ENCODE data around the gene FHAD1. TPM values are rescaled to one million over a fixed set of nuclear protein-coding genes. Genes with fewer than 3 reads are reported as not detected.
A peak's percentile ranks its signal among the peaks of the same experiment; 100 is the strongest.

FHAD1 gene
- total RNA-seq, 6 donors from 2014 or later: 2.0 to 45.8 (median 12.5) TPM

DNA sequence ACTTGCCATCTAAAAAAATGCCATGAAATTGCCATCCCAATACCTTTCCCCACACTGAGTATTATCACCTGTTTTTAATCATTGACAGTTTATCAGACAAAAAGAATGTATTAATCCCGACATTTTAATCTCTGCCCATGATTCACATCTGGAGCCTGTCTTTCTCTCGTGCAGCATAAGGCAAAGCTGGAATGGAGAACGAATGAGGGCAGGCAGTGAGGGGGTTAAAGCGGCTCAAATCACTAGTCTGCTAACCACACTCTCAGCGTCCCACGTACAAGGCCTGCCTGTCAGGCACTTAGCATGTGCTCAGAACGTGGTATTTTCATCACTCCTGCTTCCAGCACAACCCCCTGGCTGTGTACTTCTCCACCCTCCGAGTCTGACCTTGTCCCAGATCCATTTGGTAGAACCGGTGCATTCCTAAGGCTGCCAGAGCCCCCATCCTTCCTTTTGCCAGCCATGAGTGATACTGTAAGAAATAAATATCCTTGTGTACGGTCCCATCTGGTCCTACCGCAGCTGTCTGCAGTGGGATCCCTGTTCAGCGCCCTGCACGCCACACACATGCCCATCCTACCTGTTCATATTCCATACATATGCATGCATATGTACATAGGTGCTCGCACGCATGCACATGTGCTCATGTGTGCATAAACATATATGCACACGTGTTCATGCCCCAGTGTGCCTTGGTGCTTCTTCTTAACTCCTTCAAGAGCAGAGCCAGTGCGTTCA lies 34.6 kb upstream of the FHAD1 start:
- DNase-seq (no peak), ATAC-seq (ENCODE audit: low FRiP score in 2 of 2) (no peak)
- TF ChIP-seq POLR2A (IDR thresholded peaks at IDR 0.05): no peak
- no peak for TF ChIP-seq EP300 (IDR thresholded peaks at IDR 0.05)
- TF ChIP-seq, protein P1, sequence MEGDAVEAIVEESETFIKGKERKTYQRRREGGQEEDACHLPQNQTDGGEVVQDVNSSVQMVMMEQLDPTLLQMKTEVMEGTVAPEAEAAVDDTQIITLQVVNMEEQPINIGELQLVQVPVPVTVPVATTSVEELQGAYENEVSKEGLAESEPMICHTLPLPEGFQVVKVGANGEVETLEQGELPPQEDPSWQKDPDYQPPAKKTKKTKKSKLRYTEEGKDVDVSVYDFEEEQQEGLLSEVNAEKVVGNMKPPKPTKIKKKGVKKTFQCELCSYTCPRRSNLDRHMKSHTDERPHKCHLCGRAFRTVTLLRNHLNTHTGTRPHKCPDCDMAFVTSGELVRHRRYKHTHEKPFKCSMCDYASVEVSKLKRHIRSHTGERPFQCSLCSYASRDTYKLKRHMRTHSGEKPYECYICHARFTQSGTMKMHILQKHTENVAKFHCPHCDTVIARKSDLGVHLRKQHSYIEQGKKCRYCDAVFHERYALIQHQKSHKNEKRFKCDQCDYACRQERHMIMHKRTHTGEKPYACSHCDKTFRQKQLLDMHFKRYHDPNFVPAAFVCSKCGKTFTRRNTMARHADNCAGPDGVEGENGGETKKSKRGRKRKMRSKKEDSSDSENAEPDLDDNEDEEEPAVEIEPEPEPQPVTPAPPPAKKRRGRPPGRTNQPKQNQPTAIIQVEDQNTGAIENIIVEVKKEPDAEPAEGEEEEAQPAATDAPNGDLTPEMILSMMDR (IDR thresholded peaks at IDR 0.05): no peak
- no peak for TF ChIP-seq POLR2AphosphoS5 (IDR thresholded peaks at IDR 0.05)
- 77% methylated on average over 16 to 17 of the region's 17 CpGs for whole genome bisulfite sequencing, 2 donors
- Histone ChIP-seq H3K4me1 (peaks cover 16 to 52% (median 29%) of the 10 kb centered on the region in 4 donors), H3K36me3 (peaks cover 0 to 10% (median 2%) of the 10 kb centered on the region in 4 donors), H3K9me3 (no peaks in the 10 kb centered on the region), H3K27ac (no peak overlapping the region), H3K4me3 (no peak overlapping the region), H3K27me3 (no peaks in the 10 kb centered on the region)

DNA sequence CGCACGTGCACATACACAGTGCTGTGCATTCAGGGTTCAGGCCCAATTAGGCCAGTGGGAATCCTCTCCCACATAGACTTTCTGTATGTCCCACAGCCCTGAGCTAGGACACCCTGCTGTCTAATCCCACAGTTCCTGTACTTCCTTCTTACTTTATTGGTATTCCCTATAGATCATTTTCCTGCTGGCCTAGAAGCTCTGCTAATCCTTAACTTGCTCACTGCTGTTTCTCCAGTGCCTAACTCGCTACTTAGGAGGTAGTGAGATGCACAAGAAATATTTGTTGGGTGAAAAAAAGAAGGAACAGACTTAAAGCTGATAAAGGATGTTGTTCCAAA lies 34.1 kb upstream of the FHAD1 start:
- Histone ChIP-seq H3K36me3 (peaks cover 0 to 10% (median 2%) of the 10 kb centered on the region in 4 donors), H3K9me3 (no peaks in the 10 kb centered on the region), H3K27me3 (no peaks in the 10 kb centered on the region), H3K4me1 (peaks cover 16 to 49% (median 29%) of the 10 kb centered on the region in 4 donors), H3K27ac (peak overlapping the region in 2 of 4 donors; percentile 31 to 55), H3K4me3 (no peak overlapping the region)
- DNase-seq: no peak
- TF ChIP-seq POLR2AphosphoS5 (IDR thresholded peaks at IDR 0.05) (no peak), POLR2A (IDR thresholded peaks at IDR 0.05) (no peak), EP300 (IDR thresholded peaks at IDR 0.05) (no peak)
- TF ChIP-seq, protein P1 (IDR thresholded peaks at IDR 0.05): no peak
- 79 to 85% methylated on average over 3 of the region's 3 CpGs for WGBS, 2 donors
- ATAC-seq (ENCODE audit: low FRiP score in 2 of 2): no peak

GRCh38 chr1:15213341-15213821 lies 33.6 kb upstream of the FHAD1 start:
- 60 to 65% methylated on average over 7 of the region's 7 CpGs for WGBS, 2 donors
- ATAC-seq (ENCODE audit: low FRiP score in 2 of 2) (no peak), DNase-seq (no peak)
- H3K9me3 ChIP-seq: no peaks in the 10 kb centered on the region
- peaks cover 0 to 10% (median 2%) of the 10 kb centered on the region in 4 donors for H3K36me3 ChIP-seq
- H3K27me3 ChIP-seq: no peaks in the 10 kb centered on the region
- TF ChIP-seq POLR2AphosphoS5 (IDR thresholded peaks at IDR 0.05) (no peak), POLR2A (IDR thresholded peaks at IDR 0.05) (no peak), EP300 (IDR thresholded peaks at IDR 0.05) (no peak)
- TF ChIP-seq, protein P1 (IDR thresholded peaks at IDR 0.05): no peak
- peak overlapping the region; percentile 10 to 55 (median 36) for H3K27ac ChIP-seq
- H3K4me1 ChIP-seq: peaks cover 20 to 53% (median 29%) of the 10 kb centered on the region in 4 donors
- no peak overlapping the region for H3K4me3 ChIP-seq

- 84 to 85% methylated on average over 19 of the region's 19 CpGs for WGBS, 2 donors
- Histone ChIP-seq H3K9me3 (no peaks in the 10 kb centered on the region), H3K27me3 (no peaks in the 10 kb centered on the region), H3K36me3 (peaks cover 0 to 13% (median 2%) of the 10 kb centered on the region in 4 donors), H3K27ac (peak overlapping the region; percentile 28 to 58 (median 54)), H3K4me1 (peaks cover 27 to 56% (median 34%) of the 10 kb centered on the region in 4 donors), H3K4me3 (no peak overlapping the region)
- peak in 1 of 2 donors; percentile 82 for DNase-seq
- peak; percentile 8 to 66 for ATAC-seq (ENCODE audit: low FRiP score in 2 of 2)
- TF ChIP-seq, protein P1 (IDR thresholded peaks at IDR 0.05): no peak
- TF ChIP-seq POLR2AphosphoS5 (IDR thresholded peaks at IDR 0.05): no peak
- no peak for TF ChIP-seq POLR2A (IDR thresholded peaks at IDR 0.05)
- no peak for TF ChIP-seq EP300 (IDR thresholded peaks at IDR 0.05)
These were observed 32.5 kb upstream of the FHAD1 start for GRCh38 chr1:15214527-15214926.

All from upper lobe of left lung (tissue), 6 donors.